ENCODE measurements around the gene LRRC3C.

The LRRC3C gene

GRCh38 chr17:39960524-39961041, 33.1 kb downstream of the LRRC3C start:
- Histone ChIP-seq H3K4me3 (ENCODE audit: low read depth in 1 of 2, low read length in 2 of 2) (no peak overlapping the region), H3K27ac (ENCODE audit: low read depth, low read length) (no peak overlapping the region), H3K4me1 (ENCODE audit: control insufficient read depth in 1 of 2, insufficient read depth in 2 of 2, low read length in 2 of 2) (peaks cover 7 to 9% of the 10 kb centered on the region in 2 donors), H3K36me3 (ENCODE audit: control insufficient read depth in 1 of 2, insufficient read depth in 2 of 2, low read length in 2 of 2) (no peaks in the 10 kb centered on the region), H3K27me3 (ENCODE audit: control insufficient read depth in 1 of 2, insufficient read depth in 2 of 2, low read length in 2 of 2) (no peaks in the 10 kb centered on the region), H3K9me3 (ENCODE audit: control insufficient read depth in 1 of 2, low read length in 2 of 2) (no peaks in the 10 kb centered on the region), H3K9ac (ENCODE audit: low read depth in 1 of 2, low read length in 2 of 2) (no peak overlapping the region)

DNA sequence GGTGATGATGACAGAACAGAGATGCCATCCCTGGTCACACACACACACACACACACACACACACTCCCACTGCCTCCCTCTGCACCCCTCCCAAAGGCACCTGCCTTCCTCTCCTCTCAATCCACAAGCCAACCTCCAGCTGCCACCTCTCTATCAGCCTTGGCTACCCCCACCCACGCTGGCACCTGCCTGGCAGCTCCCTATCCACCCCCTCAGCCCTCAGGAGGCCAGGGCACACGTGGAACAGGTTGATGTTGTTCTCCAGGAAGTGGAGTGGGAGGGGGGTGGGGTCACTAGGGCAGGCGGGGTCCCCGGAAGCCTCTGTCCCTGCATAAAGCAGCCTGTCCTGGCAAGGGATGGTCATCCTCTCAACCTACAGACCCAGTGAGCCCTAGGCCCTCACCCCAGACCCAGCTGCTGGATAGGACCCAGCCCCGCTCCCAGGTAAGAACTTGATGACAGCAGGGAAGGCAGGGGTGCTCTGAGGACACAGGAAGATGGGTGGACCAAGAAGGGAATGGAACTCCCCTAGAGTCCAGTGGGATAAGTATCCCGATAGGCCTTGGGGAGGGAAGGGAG, 35.2 kb downstream of the LRRC3C start, which contains the start of gene GSDMA:
TSS of gene GSDMA (plus strand) at position 363 of the 579 bp plus-strand sequence. CDS start 2,684 bp downstream, outside the sequence.
- H3K9ac ChIP-seq (ENCODE audit: low read depth in 1 of 2, low read length in 2 of 2) = no peak within 1 kb of the TSS
- H3K4me1 ChIP-seq (ENCODE audit: control insufficient read depth in 1 of 2, insufficient read depth in 2 of 2, low read length in 2 of 2) = peaks cover 7 to 9% of the 10 kb centered on the region in 2 donors
- H3K27ac ChIP-seq (ENCODE audit: low read depth, low read length) = no peak within 1 kb of the TSS
- no peak within 1 kb of the TSS for H3K4me3 ChIP-seq (ENCODE audit: low read depth in 1 of 2, low read length in 2 of 2)
- H3K9me3 ChIP-seq (ENCODE audit: control insufficient read depth in 1 of 2, low read length in 2 of 2) = no peaks in the 10 kb centered on the region
- H3K27me3 ChIP-seq (ENCODE audit: control insufficient read depth in 1 of 2, insufficient read depth in 2 of 2, low read length in 2 of 2) = no peaks in the 10 kb centered on the region
- no peaks in the 10 kb centered on the region for H3K36me3 ChIP-seq (ENCODE audit: control insufficient read depth in 1 of 2, insufficient read depth in 2 of 2, low read length in 2 of 2)

DNA sequence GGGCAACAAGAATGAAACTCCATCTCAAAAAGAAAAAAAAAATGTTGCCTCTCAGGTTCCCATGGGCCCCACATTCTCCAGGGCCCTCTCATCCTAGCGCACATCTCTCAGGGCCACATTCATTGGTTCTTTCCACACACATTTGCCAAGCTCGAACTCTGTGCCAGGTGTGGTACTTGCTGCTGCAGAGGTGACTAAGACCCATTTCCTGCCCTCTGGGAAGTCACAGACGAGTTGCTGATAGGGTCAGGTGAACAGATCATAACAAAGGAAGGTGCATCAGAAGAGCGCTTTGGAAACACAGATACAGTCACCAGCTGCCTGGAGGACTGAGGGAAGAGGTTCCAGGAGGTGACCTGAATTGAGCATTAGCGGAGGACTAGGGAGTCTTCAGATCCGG, 36.3 kb downstream of the LRRC3C start:
- H3K4me1 ChIP-seq (ENCODE audit: control insufficient read depth in 1 of 2, insufficient read depth in 2 of 2, low read length in 2 of 2) = peaks cover 7 to 12% of the 10 kb centered on the region in 2 donors
- no peak overlapping the region for H3K27ac ChIP-seq (ENCODE audit: low read depth, low read length)
- H3K27me3 ChIP-seq (ENCODE audit: control insufficient read depth in 1 of 2, insufficient read depth in 2 of 2, low read length in 2 of 2) = no peaks in the 10 kb centered on the region
- H3K9me3 ChIP-seq (ENCODE audit: control insufficient read depth in 1 of 2, low read length in 2 of 2) = no peaks in the 10 kb centered on the region
- no peak overlapping the region for H3K4me3 ChIP-seq (ENCODE audit: low read depth in 1 of 2, low read length in 2 of 2)
- H3K36me3 ChIP-seq (ENCODE audit: control insufficient read depth in 1 of 2, insufficient read depth in 2 of 2, low read length in 2 of 2) = no peaks in the 10 kb centered on the region
- no peak overlapping the region for H3K9ac ChIP-seq (ENCODE audit: low read depth in 1 of 2, low read length in 2 of 2)

DNA sequence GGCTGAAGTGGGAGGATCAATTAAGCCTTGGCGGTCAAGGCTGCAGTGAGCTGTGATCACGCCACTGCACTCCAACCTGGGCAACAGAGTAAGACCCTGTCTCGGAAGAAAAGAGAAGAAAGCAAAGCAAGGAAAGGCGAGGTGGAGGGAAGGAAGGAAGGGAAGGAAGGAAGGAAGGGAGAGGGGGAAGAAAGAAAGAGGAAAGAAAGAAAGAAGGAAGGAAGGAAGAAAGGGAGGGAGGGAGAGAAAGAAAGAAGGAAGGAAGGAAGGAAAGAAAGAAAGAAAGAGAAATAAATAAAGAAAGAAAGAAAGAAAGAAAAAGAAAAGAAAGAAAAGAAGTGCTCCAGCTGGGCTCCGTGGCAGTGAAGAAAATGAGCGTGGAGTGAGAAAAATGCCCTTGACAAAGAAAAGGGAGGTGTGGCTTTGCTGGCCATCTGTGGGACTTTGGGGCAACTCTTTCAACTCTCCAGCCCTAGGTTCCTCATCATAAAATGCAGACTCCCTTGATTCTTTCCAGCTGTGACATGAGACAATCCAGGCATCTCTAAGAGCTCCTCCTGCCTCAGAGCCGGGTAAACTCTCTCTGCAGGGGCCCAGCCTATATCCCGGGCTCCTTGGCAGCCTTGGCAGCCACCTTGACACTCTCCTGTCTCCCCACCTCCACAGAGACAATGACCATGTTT, 37.6 kb downstream of the LRRC3C start:
- Histone ChIP-seq H3K9ac (ENCODE audit: low read depth in 1 of 2, low read length in 2 of 2) (no peak overlapping the region), H3K27me3 (ENCODE audit: control insufficient read depth in 1 of 2, insufficient read depth in 2 of 2, low read length in 2 of 2) (no peaks in the 10 kb centered on the region), H3K4me3 (ENCODE audit: low read depth in 1 of 2, low read length in 2 of 2) (no peak overlapping the region), H3K27ac (ENCODE audit: low read depth, low read length) (no peak overlapping the region), H3K4me1 (ENCODE audit: control insufficient read depth in 1 of 2, insufficient read depth in 2 of 2, low read length in 2 of 2) (peaks cover 11 to 16% of the 10 kb centered on the region in 2 donors), H3K9me3 (ENCODE audit: control insufficient read depth in 1 of 2, low read length in 2 of 2) (no peaks in the 10 kb centered on the region), H3K36me3 (ENCODE audit: control insufficient read depth in 1 of 2, insufficient read depth in 2 of 2, low read length in 2 of 2) (no peaks in the 10 kb centered on the region)

DNA sequence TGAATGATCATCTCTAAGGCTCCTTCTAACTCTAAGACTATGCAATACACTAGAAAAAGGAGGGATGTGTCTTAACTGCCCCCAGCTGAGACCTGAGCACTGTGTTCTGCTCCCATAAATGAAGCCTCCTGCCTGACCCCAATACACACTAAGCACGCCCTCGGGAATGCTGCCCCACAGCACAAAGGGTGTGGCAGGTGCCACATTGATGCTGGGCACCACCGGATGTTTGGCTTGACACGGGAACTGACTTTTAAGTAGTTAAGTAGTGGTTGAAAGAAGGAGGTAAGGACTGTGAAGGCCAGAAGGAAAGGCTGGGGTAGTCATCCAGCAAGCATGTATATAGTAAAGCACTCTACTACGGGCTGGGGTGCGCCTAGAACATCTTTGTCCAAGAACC, 39.2 kb downstream of the LRRC3C start:
- Histone ChIP-seq H3K4me1 (ENCODE audit: control insufficient read depth in 1 of 2, insufficient read depth in 2 of 2, low read length in 2 of 2) (peaks cover 13 to 22% of the 10 kb centered on the region in 2 donors), H3K36me3 (ENCODE audit: control insufficient read depth in 1 of 2, insufficient read depth in 2 of 2, low read length in 2 of 2) (no peaks in the 10 kb centered on the region), H3K9me3 (ENCODE audit: control insufficient read depth in 1 of 2, low read length in 2 of 2) (no peaks in the 10 kb centered on the region), H3K9ac (ENCODE audit: low read depth in 1 of 2, low read length in 2 of 2) (no peak overlapping the region), H3K27ac (ENCODE audit: low read depth, low read length) (no peak overlapping the region), H3K4me3 (ENCODE audit: low read depth in 1 of 2, low read length in 2 of 2) (no peak overlapping the region), H3K27me3 (ENCODE audit: control insufficient read depth in 1 of 2, insufficient read depth in 2 of 2, low read length in 2 of 2) (no peaks in the 10 kb centered on the region)

GRCh38 chr17:39968761-39969160, 41.2 kb downstream of the LRRC3C start:
- Histone ChIP-seq H3K36me3 (ENCODE audit: control insufficient read depth in 1 of 2, insufficient read depth in 2 of 2, low read length in 2 of 2) (no peaks in the 10 kb centered on the region), H3K9ac (ENCODE audit: low read depth in 1 of 2, low read length in 2 of 2) (no peak overlapping the region), H3K27me3 (ENCODE audit: control insufficient read depth in 1 of 2, insufficient read depth in 2 of 2, low read length in 2 of 2) (no peaks in the 10 kb centered on the region), H3K27ac (ENCODE audit: low read depth, low read length) (no peak overlapping the region), H3K4me1 (ENCODE audit: control insufficient read depth in 1 of 2, insufficient read depth in 2 of 2, low read length in 2 of 2) (peaks cover 13 to 21% of the 10 kb centered on the region in 2 donors), H3K9me3 (ENCODE audit: control insufficient read depth in 1 of 2, low read length in 2 of 2) (no peaks in the 10 kb centered on the region), H3K4me3 (ENCODE audit: low read depth in 1 of 2, low read length in 2 of 2) (no peak overlapping the region)

DNA sequence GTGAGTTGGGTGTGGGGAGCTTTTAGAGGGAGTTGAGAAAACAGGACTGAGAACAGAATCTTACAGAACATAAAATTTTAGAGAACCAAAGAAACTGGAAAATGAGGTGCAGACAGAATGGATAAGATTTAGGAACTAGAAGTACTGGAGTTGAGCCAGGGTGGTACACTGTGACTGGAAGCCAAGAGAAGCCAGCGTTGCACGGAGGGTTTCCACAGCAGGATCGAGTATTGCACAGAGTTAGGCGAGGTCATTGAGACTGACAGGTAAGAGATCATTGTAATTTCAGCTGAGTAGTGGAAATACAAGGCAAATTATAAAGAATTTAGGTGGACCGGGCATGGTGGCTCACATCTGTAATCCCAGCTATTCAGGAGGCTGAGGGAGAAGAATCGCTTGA, 41.8 kb downstream of the LRRC3C start:
- no peaks in the 10 kb centered on the region for H3K9me3 ChIP-seq (ENCODE audit: control insufficient read depth in 1 of 2, low read length in 2 of 2)
- no peak overlapping the region for H3K4me3 ChIP-seq (ENCODE audit: low read depth in 1 of 2, low read length in 2 of 2)
- H3K9ac ChIP-seq (ENCODE audit: low read depth in 1 of 2, low read length in 2 of 2) = no peak overlapping the region
- no peaks in the 10 kb centered on the region for H3K36me3 ChIP-seq (ENCODE audit: control insufficient read depth in 1 of 2, insufficient read depth in 2 of 2, low read length in 2 of 2)
- H3K4me1 ChIP-seq (ENCODE audit: control insufficient read depth in 1 of 2, insufficient read depth in 2 of 2, low read length in 2 of 2) = peaks cover 13 to 17% of the 10 kb centered on the region in 2 donors
- H3K27me3 ChIP-seq (ENCODE audit: control insufficient read depth in 1 of 2, insufficient read depth in 2 of 2, low read length in 2 of 2) = no peaks in the 10 kb centered on the region
- H3K27ac ChIP-seq (ENCODE audit: low read depth, low read length) = no peak overlapping the region

GRCh38 chr17:39970157-39970692, 42.7 kb downstream of the LRRC3C start:
- Histone ChIP-seq H3K9me3 (ENCODE audit: control insufficient read depth in 1 of 2, low read length in 2 of 2) (no peaks in the 10 kb centered on the region), H3K9ac (ENCODE audit: low read depth in 1 of 2, low read length in 2 of 2) (no peak overlapping the region), H3K27me3 (ENCODE audit: control insufficient read depth in 1 of 2, insufficient read depth in 2 of 2, low read length in 2 of 2) (no peaks in the 10 kb centered on the region), H3K36me3 (ENCODE audit: control insufficient read depth in 1 of 2, insufficient read depth in 2 of 2, low read length in 2 of 2) (no peaks in the 10 kb centered on the region), H3K27ac (ENCODE audit: low read depth, low read length) (no peak overlapping the region), H3K4me3 (ENCODE audit: low read depth in 1 of 2, low read length in 2 of 2) (no peak overlapping the region), H3K4me1 (ENCODE audit: control insufficient read depth in 1 of 2, insufficient read depth in 2 of 2, low read length in 2 of 2) (peaks cover 13 to 17% of the 10 kb centered on the region in 2 donors)

GRCh38 chr17:39971076-39971603, 43.6 kb downstream of the LRRC3C start:
- no peak overlapping the region for H3K9ac ChIP-seq (ENCODE audit: low read depth in 1 of 2, low read length in 2 of 2)
- no peaks in the 10 kb centered on the region for H3K9me3 ChIP-seq (ENCODE audit: control insufficient read depth in 1 of 2, low read length in 2 of 2)
- H3K4me1 ChIP-seq (ENCODE audit: control insufficient read depth in 1 of 2, insufficient read depth in 2 of 2, low read length in 2 of 2) = peaks cover 13 to 17% of the 10 kb centered on the region in 2 donors
- H3K27ac ChIP-seq (ENCODE audit: low read depth, low read length) = no peak overlapping the region
- no peak overlapping the region for H3K4me3 ChIP-seq (ENCODE audit: low read depth in 1 of 2, low read length in 2 of 2)
- no peaks in the 10 kb centered on the region for H3K27me3 ChIP-seq (ENCODE audit: control insufficient read depth in 1 of 2, insufficient read depth in 2 of 2, low read length in 2 of 2)
- H3K36me3 ChIP-seq (ENCODE audit: control insufficient read depth in 1 of 2, insufficient read depth in 2 of 2, low read length in 2 of 2) = no peaks in the 10 kb centered on the region

GRCh38 chr17:39972271-39972670, 44.7 kb downstream of the LRRC3C start:
- Histone ChIP-seq H3K9ac (ENCODE audit: low read depth in 1 of 2, low read length in 2 of 2) (no peak overlapping the region), H3K27me3 (ENCODE audit: control insufficient read depth in 1 of 2, insufficient read depth in 2 of 2, low read length in 2 of 2) (no peaks in the 10 kb centered on the region), H3K27ac (ENCODE audit: low read depth, low read length) (no peak overlapping the region)

More at GRCh38 chr17:39972271-39972670, 44.7 kb downstream of the LRRC3C start:
- H3K4me1 ChIP-seq (ENCODE audit: control insufficient read depth in 1 of 2, insufficient read depth in 2 of 2, low read length in 2 of 2) = peaks cover 13 to 17% of the 10 kb centered on the region in 2 donors
- no peaks in the 10 kb centered on the region for H3K36me3 ChIP-seq (ENCODE audit: control insufficient read depth in 1 of 2, insufficient read depth in 2 of 2, low read length in 2 of 2)
- no peaks in the 10 kb centered on the region for H3K9me3 ChIP-seq (ENCODE audit: control insufficient read depth in 1 of 2, low read length in 2 of 2)
- H3K4me3 ChIP-seq (ENCODE audit: low read depth in 1 of 2, low read length in 2 of 2) = no peak overlapping the region
